Endothelial cell of umbilical vein (primary cell): ENCODE data around the gene CACNB1. TPM values are rescaled to one million over a fixed set of nuclear protein-coding genes. Genes with fewer than 3 reads are reported as not detected.

ENCODE experiments used
- BruUV-seq: library from RNA; stranded (reverse); fragments of 400-500 nt; replicated peaks from 2 replicates; lab custom pipeline; 2021; lab: Mats Ljungman, UMichigan
- CTCF ChIA-PET: fragments of 300-600, 350-600 bp; sonication (Branson Sonifier 250); formaldehyde crosslinking; loops from one replicate; lab custom pipeline; 2021; ENCODE audit warnings: antibody characterized with exemption, inconsistent platforms; lab: Charles Lee
- POLR2A ChIA-PET: fragments of 300-600, 350-600 bp; sonication (Branson Sonifier 250); formaldehyde crosslinking; loops from one replicate; lab custom pipeline; 2021; ENCODE audit warnings: antibody characterized with exemption, inconsistent platforms; lab: Charles Lee
- DNase-seq: peaks from one replicate; pipeline ENCODE4 v3.0.0-alpha.2; 2011; ENCODE audit warnings: low read depth, low spot score
- FAIRE-seq: peaks from 2 replicates; lab custom pipeline; 2011; peaks lifted over from hg19 to GRCh38; lab: Jason Lieb, UNC
- H2AFZ ChIP-seq: 2 replicates; pipeline ENCODE4 v1.6.0; 2012; ENCODE audit warnings: low read depth, low read length, control low read depth, inconsistent platforms
- H3K27ac ChIP-seq: 2 replicates; pipeline ENCODE4 v1.5.1; 2011; ENCODE audit warnings: low read depth, mild to moderate bottlenecking, control low read depth, low read length, moderate library complexity; ENCODE audit not compliant: insufficient read depth
- H3K27me3 ChIP-seq, 2 experiments: 2 replicates each; pipeline versions ENCODE4 v1.6.0 to v1.6.1; 2011; ENCODE audit warnings: low read length in 2 of 2, mixed read lengths in 1 of 2; ENCODE audit not compliant: control insufficient read depth in 2 of 2, insufficient read depth in 2 of 2
- H3K36me3 ChIP-seq, 2 experiments: 2 replicates in 1 of 2; 3 replicates in 1 of 2; pipeline ENCODE4 v1.5.1; 2011; ENCODE audit warnings: low read length in 2 of 2, mild to moderate bottlenecking in 1 of 2, moderate library complexity in 1 of 2; ENCODE audit not compliant: control insufficient read depth in 2 of 2, insufficient read depth in 2 of 2; ENCODE audit errors: extremely low read depth in 1 of 2
- H3K4me1 ChIP-seq: 3 replicates; pipeline ENCODE4 v1.5.1; 2011; ENCODE audit warnings: mild to moderate bottlenecking, low read length; ENCODE audit not compliant: control insufficient read depth, insufficient read depth; ENCODE audit errors: extremely low read depth
- H3K4me2 ChIP-seq: 2 replicates; pipeline ENCODE4 v1.6.1; 2011; ENCODE audit warnings: low read length, control low read depth, mixed read lengths; ENCODE audit not compliant: insufficient read depth
- H3K4me3 ChIP-seq, 3 experiments: fragments of 200-600 bp in 1 of 3; sonication (generic), shearing (Covaris generic) in 1 of 3; replicated peaks in 1 of 3; 2 replicates each; pipeline ENCODE4 v1.5.1; 2011 to 2016; ENCODE audit warnings: control low read depth in 3 of 3, low read length in 3 of 3, mild to moderate bottlenecking in 2 of 3, inconsistent platforms in 1 of 3, low read depth in 1 of 3, moderate library complexity in 1 of 3; ENCODE audit not compliant: insufficient read depth in 1 of 3
- H3K79me2 ChIP-seq: 2 replicates; pipeline ENCODE4 v1.6.0; 2012; ENCODE audit warnings: low read length, inconsistent platforms; ENCODE audit not compliant: control insufficient read depth, insufficient read depth
- H3K9ac ChIP-seq: replicated peaks from 2 replicates; pipeline ENCODE3; 2011; ENCODE audit warnings: low read length, control low read depth; ENCODE audit not compliant: insufficient read depth; ENCODE audit errors: extremely low read depth
- H3K9me1 ChIP-seq: replicated peaks from 3 replicates; pipeline ENCODE4 v1.6.0; 2011; ENCODE audit warnings: mild to moderate bottlenecking, low read length; ENCODE audit not compliant: control insufficient read depth, insufficient read depth; ENCODE audit errors: extremely low read depth
- H3K9me3 ChIP-seq: replicated peaks from 2 replicates; pipeline ENCODE4 v1.5.1; 2012; ENCODE audit warnings: low read length, inconsistent platforms; ENCODE audit not compliant: control insufficient read depth, insufficient read depth
- H4K20me1 ChIP-seq: replicated peaks from 2 replicates; pipeline ENCODE3; 2011; ENCODE audit warnings: mild to moderate bottlenecking, low read length; ENCODE audit not compliant: control insufficient read depth, insufficient read depth; ENCODE audit errors: extremely low read depth
- GATA2 ChIP-seq: IDR thresholded peaks from 2 replicates; pipeline ENCODE4 v1.7.0; 2011; ENCODE audit warnings: low read depth, mild to moderate bottlenecking, moderate library complexity, mixed read lengths, low read length; ENCODE audit not compliant: insufficient read length, insufficient read depth
- JUN ChIP-seq: IDR thresholded peaks from 2 replicates; pipeline ENCODE4 v1.6.1; 2011; ENCODE audit warnings: borderline replicate concordance, low read depth; ENCODE audit not compliant: insufficient read length, insufficient read depth
- MAX ChIP-seq: IDR thresholded peaks from 2 replicates; pipeline ENCODE4 v1.6.1; 2011; ENCODE audit not compliant: insufficient read depth, insufficient read length
- MYC ChIP-seq: IDR thresholded peaks from one replicate; pipeline ENCODE4 v1.6.1; 2011; ENCODE audit warnings: mild to moderate bottlenecking, low read depth, low read length
- POLR2A ChIP-seq: IDR thresholded peaks from 2 replicates; pipeline ENCODE4 v1.6.1; 2012; ENCODE audit warnings: low read depth, mild to moderate bottlenecking, control low read depth, low read length
- dilution Hi-C: fragments of 300-500 bp; cut with MboI; formaldehyde crosslinking; loops from one replicate; pipeline ENCODE4 v1.15.0; 2019; ENCODE audit warnings: low sequenced_read_pairs; ENCODE audit not compliant: extremely low pct_ligation_motif_present
- intact Hi-C: fragments of 100-400 bp; cut with micrococcal nuclease; formaldehyde crosslinking; loops from one replicate; pipeline ENCODE4 v1.10.0; 2022
- polyA plus RNA-seq, 4 experiments: library from polyadenylated mRNA; depleted of rRNA in 3 of 4; stranded (reverse) in 3 of 4; unstranded in 1 of 4; fragments of >200 nt; gene quantifications; 2 replicates each; pipeline versions ENCODE4 v1.2.1 to v1.2.3, GENCODE V29; 2011 to 2012; ENCODE audit warnings: missing spikeins in 1 of 4
- total RNA-seq: library from RNA; stranded (reverse); gene quantifications from 2 replicates; pipeline ENCODE4 v1.2.3, GENCODE V29; 2021
- TF ChIP-seq, protein P1 (sequence below), 2 donors: IDR thresholded peaks; 1 replicate in 1 of 2; 2 replicates in 1 of 2; pipeline ENCODE4 v1.5.1; 2011; ENCODE audit warnings: low read length in 2 of 2, mild to moderate bottlenecking in 2 of 2, moderate library complexity in 2 of 2, control low read depth in 1 of 2, inconsistent platforms in 1 of 2, low read depth in 1 of 2; ENCODE audit not compliant: insufficient read depth in 1 of 2; ENCODE audit errors: extremely low read depth in 1 of 2

CACNB1 gene
- total and polyA plus RNA-seq, 2 donors (not counting 3 experiments of a cell fraction or from before 2014, with no cell fraction given), result 4.7 to 12.3 TPM

GRCh38 chr17:39186481-39187002, 10.9 kb downstream of the CACNB1 start:
- no peaks in the 10 kb centered on the region for H3K27me3 ChIP-seq
- CTCF ChIA-PET, result interaction anchor here (0.9 kb wide), 1 partner anchor 13 kb away, joined by 3 read pairs; no protein-coding TSS in a partner anchor
- H3K79me2 ChIP-seq, result no peaks in the 10 kb centered on the region
- H3K27ac ChIP-seq, result no peak overlapping the region
- POLR2A ChIA-PET, result no interaction called here
- H3K9ac ChIP-seq, result no peak overlapping the region
- H3K9me1 ChIP-seq, result no peaks in the 10 kb centered on the region
- H3K4me3 ChIP-seq, result no peak overlapping the region
- intact Hi-C loops, result no loop called here
- dilution Hi-C loops, result no loop called here
- no TSS peak for BruUV-seq
- no peak overlapping the region for H3K4me2 ChIP-seq
- H3K9me3 ChIP-seq, result no peaks in the 10 kb centered on the region
- no peaks in the 10 kb centered on the region for H4K20me1 ChIP-seq
- DNase-seq (no peak), FAIRE-seq (no peak)
- TF ChIP-seq GATA2, result no peak
- TF ChIP-seq, protein P1, sequence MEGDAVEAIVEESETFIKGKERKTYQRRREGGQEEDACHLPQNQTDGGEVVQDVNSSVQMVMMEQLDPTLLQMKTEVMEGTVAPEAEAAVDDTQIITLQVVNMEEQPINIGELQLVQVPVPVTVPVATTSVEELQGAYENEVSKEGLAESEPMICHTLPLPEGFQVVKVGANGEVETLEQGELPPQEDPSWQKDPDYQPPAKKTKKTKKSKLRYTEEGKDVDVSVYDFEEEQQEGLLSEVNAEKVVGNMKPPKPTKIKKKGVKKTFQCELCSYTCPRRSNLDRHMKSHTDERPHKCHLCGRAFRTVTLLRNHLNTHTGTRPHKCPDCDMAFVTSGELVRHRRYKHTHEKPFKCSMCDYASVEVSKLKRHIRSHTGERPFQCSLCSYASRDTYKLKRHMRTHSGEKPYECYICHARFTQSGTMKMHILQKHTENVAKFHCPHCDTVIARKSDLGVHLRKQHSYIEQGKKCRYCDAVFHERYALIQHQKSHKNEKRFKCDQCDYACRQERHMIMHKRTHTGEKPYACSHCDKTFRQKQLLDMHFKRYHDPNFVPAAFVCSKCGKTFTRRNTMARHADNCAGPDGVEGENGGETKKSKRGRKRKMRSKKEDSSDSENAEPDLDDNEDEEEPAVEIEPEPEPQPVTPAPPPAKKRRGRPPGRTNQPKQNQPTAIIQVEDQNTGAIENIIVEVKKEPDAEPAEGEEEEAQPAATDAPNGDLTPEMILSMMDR (IDR thresholded peaks at IDR 0.05; ENCODE audit: extremely low read depth in 1 of 2, insufficient read depth in 1 of 2, low read depth in 1 of 2, low read length in 2 of 2), result no peak
- TF ChIP-seq MAX, result no peak
- TF ChIP-seq JUN, result no peak
- TF ChIP-seq POLR2A, result no peak
- no peak for TF ChIP-seq MYC
- peaks cover 6 to 42% of the 10 kb centered on the region in 2 experiments for H3K36me3 ChIP-seq
- no peaks in the 10 kb centered on the region for H3K4me1 ChIP-seq
- H2AFZ ChIP-seq, result no peak overlapping the region
